ENCODE results near the gene ATP8A1. TPM values are rescaled to one million over a fixed set of nuclear protein-coding genes. Genes with fewer than 3 reads are reported as not detected.

ATP8A1 gene
- total and polyA plus RNA-seq, 12 donors, result 3.4 to 27.9 (median 17.5) TPM

- Histone ChIP-seq H3K27me3 (no peaks in the 10 kb centered on the region), H3K36me3 (peaks cover 0 to 56% (median 7%) of the 10 kb centered on the region in 9 donors), H3K4me3 (no peak overlapping the region), H3K27ac (no peak overlapping the region), H3K9me3 (no peaks in the 10 kb centered on the region), H3K4me1 (no peaks in the 10 kb centered on the region)
- ATAC-seq (no peak), DNase-seq (no peak)
- TF ChIP-seq CTCF (IDR thresholded peaks at IDR 0.05), result no peak
- WGBS, 2 donors, result 69 to 80% methylated on average over 2 of the region's 2 CpGs
- intact Hi-C loops (cut with DNase I), result no loop called here
Measured at GRCh38 chr4:42442601-42443000, 214.3 kb downstream of the ATP8A1 start.

DNA sequence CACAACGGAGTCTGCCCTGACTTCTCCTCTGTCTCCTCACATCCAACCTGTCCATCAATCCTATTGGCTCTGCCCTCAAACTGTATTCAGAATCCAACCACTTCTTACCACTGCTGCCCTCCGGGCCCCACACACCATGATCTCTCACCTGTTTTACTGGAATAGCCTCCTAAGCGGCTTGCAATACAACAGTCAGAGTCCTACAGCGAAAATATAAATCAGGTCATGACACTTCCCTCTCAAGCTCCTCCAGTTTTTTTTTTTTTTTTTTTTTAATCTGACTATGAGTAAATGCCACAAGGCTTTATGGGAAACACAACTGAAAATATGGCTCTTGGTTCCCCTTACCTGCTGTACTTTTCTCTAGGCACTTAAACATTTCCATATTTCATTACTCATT, 216.8 kb downstream of the ATP8A1 start:
- WGBS, 2 donors, result 93 to 97% methylated on average over 4 of the region's 4 CpGs
- intact Hi-C loops (cut with DNase I), result no loop called here
- Histone ChIP-seq H3K27ac (no peak overlapping the region), H3K4me3 (no peak overlapping the region), H3K4me1 (no peaks in the 10 kb centered on the region), H3K27me3 (no peaks in the 10 kb centered on the region), H3K36me3 (peaks cover 0 to 53% (median 7%) of the 10 kb centered on the region in 9 donors), H3K9me3 (no peaks in the 10 kb centered on the region)
- DNase-seq (no peak), ATAC-seq (no peak)
- no peak for TF ChIP-seq CTCF (IDR thresholded peaks at IDR 0.05)

GRCh38 chr4:42436928-42437565, 219.9 kb downstream of the ATP8A1 start:
- intact Hi-C loops (cut with DNase I), result no loop called here
- H3K36me3 ChIP-seq, result peaks cover 0 to 37% (median 0%) of the 10 kb centered on the region in 9 donors
- no peaks in the 10 kb centered on the region for H3K9me3 ChIP-seq
- DNase-seq (no peak), ATAC-seq (no peak)
- TF ChIP-seq CTCF (IDR thresholded peaks at IDR 0.05), result no peak
- H3K27ac ChIP-seq, result no peak overlapping the region
- 88 to 90% methylated on average over 7 of the region's 7 CpGs for WGBS, 2 donors
- H3K27me3 ChIP-seq, result no peaks in the 10 kb centered on the region
- no peak overlapping the region for H3K4me3 ChIP-seq
- H3K4me1 ChIP-seq, result no peaks in the 10 kb centered on the region

DNA sequence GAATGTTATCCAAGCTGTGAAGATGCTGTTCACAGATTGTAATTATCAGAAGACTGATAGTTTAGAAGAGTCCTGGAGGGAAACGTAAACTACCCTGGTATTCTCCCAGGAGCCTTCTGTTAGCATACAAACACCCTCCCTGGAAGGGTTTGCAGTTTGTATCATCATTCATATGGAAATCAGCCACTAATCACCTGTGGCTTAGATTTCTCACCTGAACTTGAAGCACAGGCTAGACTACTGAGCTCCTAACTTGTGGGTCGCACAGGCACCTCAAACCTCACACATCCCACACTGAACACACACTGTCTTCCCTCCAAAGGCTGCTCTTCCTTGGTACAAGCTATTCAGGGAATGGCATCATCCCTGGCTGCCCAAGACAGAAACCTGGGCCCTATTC, 228.9 kb downstream of the ATP8A1 start:
- H3K36me3 ChIP-seq, result peaks cover 0 to 16% (median 0%) of the 10 kb centered on the region in 9 donors
- no peaks in the 10 kb centered on the region for H3K27me3 ChIP-seq
- 64 to 80% methylated on average over 2 of the region's 2 CpGs for WGBS, 2 donors
- no peak for DNase-seq
- no peak for ATAC-seq
- TF ChIP-seq CTCF (IDR thresholded peaks at IDR 0.05), result no peak
- intact Hi-C loops (cut with DNase I), result no loop called here
- no peak overlapping the region for H3K27ac ChIP-seq
- H3K4me1 ChIP-seq, result no peaks in the 10 kb centered on the region
- no peak overlapping the region for H3K4me3 ChIP-seq
- no peaks in the 10 kb centered on the region for H3K9me3 ChIP-seq
